Choroid plexus epithelial cell (primary cell): ENCODE results near the gene PECR.
A peak's percentile ranks its signal among the peaks of the same experiment; 100 is the strongest.

Source experiments
- DNase-seq: peaks from one replicate; pipeline ENCODE4 v3.0.0-alpha.2; 2010; ENCODE audit warnings: low read depth
- H3K4me3 ChIP-seq: 2 replicates; pipeline ENCODE4 v1.5.1; 2011; ENCODE audit warnings: low read depth, mild to moderate bottlenecking, control low read depth, low read length, moderate library complexity
- CTCF ChIP-seq: conservative IDR thresholded peaks from 2 replicates; pipeline ENCODE4 v1.5.1; 2011; ENCODE audit warnings: low read depth, mild to moderate bottlenecking, control low read depth, inconsistent platforms, low read length, moderate library complexity

PECR gene

GRCh38 chr2:216021768-216022565 lies 59.6 kb downstream of the PECR start:
- DNase-seq: no peak
- H3K4me3 ChIP-seq: no peak overlapping the region
- TF ChIP-seq CTCF: no peak

- no peak overlapping the region for H3K4me3 ChIP-seq
- no peak for TF ChIP-seq CTCF
- DNase-seq: no peak
Measured at GRCh38 chr2:216018709-216019108, 62.9 kb downstream of the PECR start.

GRCh38 chr2:216017365-216017764 lies 64.2 kb downstream of the PECR start:
- TF ChIP-seq CTCF: no peak
- no peak overlapping the region for H3K4me3 ChIP-seq
- DNase-seq: peak; percentile 18

GRCh38 chr2:216016581-216016980 lies 65.0 kb downstream of the PECR start:
- no peak for TF ChIP-seq CTCF
- no peak overlapping the region for H3K4me3 ChIP-seq
- no peak for DNase-seq

GRCh38 chr2:216015722-216016464 lies 65.7 kb downstream of the PECR start:
- TF ChIP-seq CTCF: no peak
- no peak for DNase-seq
- no peak overlapping the region for H3K4me3 ChIP-seq

GRCh38 chr2:216014986-216015385 lies 66.6 kb downstream of the PECR start:
- TF ChIP-seq CTCF: no peak
- no peak overlapping the region for H3K4me3 ChIP-seq
- no peak for DNase-seq
